ENCODE data around the gene CUL7.

DNA sequence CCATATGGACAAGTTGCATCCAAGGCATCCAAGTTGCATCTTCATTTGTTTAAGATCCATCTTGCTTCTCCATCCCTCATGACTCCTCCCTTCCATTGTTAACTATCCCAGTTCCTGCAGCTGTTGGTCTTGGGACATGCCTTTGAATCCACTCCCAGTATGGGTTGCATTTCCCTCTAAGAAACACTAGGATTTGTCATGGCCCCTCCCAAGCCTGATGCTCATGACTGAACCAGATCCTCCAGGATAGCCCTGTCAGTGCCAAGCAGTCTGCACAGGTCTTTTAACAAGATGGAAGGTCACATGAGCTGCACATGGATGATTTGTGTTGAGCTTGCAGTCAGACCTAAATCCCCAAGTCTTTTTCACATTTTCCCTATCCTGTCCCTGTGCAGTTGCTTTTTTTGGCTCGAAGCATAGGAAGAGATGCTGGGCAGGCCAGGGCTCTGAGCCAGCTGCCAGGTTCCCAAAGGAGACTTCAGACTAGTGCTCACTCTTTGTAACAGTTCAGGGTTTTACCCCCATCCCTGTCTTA lies 65.1 kb downstream of the CUL7 start:
- TF ChIP-seq CTCF (IDR thresholded peaks at IDR 0.05 in 4 of 5, conservative IDR thresholded peaks at IDR 0.05 in 1 of 5) (no peak), POLR2A (IDR thresholded peaks at IDR 0.05) (no peak)
